ENCODE measurements around the gene METTL5.

The METTL5 gene

GRCh38 chr2:169778446-169778845, 46.3 kb downstream of the METTL5 start:
- DNase-seq: no peak

GRCh38 chr2:169776252-169776761, 48.4 kb downstream of the METTL5 start:
- DNase-seq: no peak

- DNase-seq: peak; percentile 21
Observed at GRCh38 chr2:169775765-169776164, 48.9 kb downstream of the METTL5 start.

- DNase-seq: no peak
Observed at GRCh38 chr2:169775354-169775753, 49.4 kb downstream of the METTL5 start.

- no peak for DNase-seq
Observed at GRCh38 chr2:169772651-169773050, 52.1 kb downstream of the METTL5 start.

- no peak for DNase-seq
Observed at GRCh38 chr2:169771612-169772011, 53.1 kb downstream of the METTL5 start.

GRCh38 chr2:169771021-169771420, 53.7 kb downstream of the METTL5 start:
- DNase-seq: no peak

GRCh38 chr2:169768262-169768995, 56.3 kb downstream of the METTL5 start:
- DNase-seq: peak; percentile 37

- peak; percentile 66 for DNase-seq
Observed at GRCh38 chr2:169767243-169767888, 57.3 kb downstream of the METTL5 start.

- no peak for DNase-seq
Observed at GRCh38 chr2:169765523-169765922, 59.2 kb downstream of the METTL5 start.

GRCh38 chr2:169761970-169762292, 62.8 kb downstream of the METTL5 start:
- DNase-seq: no peak
